K562 (cell line): Measurements from ENCODE around the gene RALGAPB.

ENCODE experiments used
- KLF16 ChIP-seq: IDR thresholded peaks from 2 replicates; pipeline ENCODE4 v1.6.1; 2016; ENCODE audit warnings: antibody characterized with exemption
- NCOA1 ChIP-seq: fragments of 450-650 bp; IDR thresholded peaks from 2 replicates; pipeline ENCODE4 v1.6.1; 2016; ENCODE audit warnings: low read depth
- TF ChIP-seq, protein P1 (sequence below), 3 experiments: IDR thresholded peaks in 2 of 3; conservative IDR thresholded peaks in 1 of 3; 2 replicates each; pipeline ENCODE4 v1.5.1; 2011 to 2012; ENCODE audit warnings: low read length in 3 of 3, mild to moderate bottlenecking in 3 of 3, control low read depth in 2 of 3, improper control_type of control experiment in 1 of 3, inconsistent platforms in 1 of 3, low read depth in 1 of 3, mixed read lengths in 1 of 3, moderate library complexity in 1 of 3; ENCODE audit not compliant: insufficient read depth in 2 of 3

DNA sequence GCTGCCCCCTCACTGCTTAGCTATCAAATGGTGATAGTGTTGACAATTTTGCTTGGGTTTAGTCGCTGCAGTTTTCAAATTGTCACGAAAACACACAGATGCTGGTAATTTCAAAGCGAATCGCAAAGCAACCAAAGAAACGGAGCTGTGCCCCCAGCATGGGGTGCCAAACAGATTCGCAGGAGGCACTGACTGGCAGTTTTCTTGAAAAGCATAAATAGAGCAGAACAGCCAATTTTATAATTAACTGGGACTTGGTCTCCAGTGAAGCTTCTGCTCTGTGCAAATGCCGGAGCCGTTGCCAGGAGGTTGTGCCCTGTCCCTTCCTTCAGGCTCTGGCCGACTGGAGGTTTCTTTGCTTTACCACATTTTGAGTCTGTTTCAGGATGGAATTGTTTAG, 147.8 kb downstream of the RALGAPB start:
- TF ChIP-seq KLF16 (no peak), NCOA1 (no peak)
- TF ChIP-seq, protein P1, sequence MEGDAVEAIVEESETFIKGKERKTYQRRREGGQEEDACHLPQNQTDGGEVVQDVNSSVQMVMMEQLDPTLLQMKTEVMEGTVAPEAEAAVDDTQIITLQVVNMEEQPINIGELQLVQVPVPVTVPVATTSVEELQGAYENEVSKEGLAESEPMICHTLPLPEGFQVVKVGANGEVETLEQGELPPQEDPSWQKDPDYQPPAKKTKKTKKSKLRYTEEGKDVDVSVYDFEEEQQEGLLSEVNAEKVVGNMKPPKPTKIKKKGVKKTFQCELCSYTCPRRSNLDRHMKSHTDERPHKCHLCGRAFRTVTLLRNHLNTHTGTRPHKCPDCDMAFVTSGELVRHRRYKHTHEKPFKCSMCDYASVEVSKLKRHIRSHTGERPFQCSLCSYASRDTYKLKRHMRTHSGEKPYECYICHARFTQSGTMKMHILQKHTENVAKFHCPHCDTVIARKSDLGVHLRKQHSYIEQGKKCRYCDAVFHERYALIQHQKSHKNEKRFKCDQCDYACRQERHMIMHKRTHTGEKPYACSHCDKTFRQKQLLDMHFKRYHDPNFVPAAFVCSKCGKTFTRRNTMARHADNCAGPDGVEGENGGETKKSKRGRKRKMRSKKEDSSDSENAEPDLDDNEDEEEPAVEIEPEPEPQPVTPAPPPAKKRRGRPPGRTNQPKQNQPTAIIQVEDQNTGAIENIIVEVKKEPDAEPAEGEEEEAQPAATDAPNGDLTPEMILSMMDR (IDR thresholded peaks at IDR 0.05 in 2 of 3, conservative IDR thresholded peaks at IDR 0.05 in 1 of 3; ENCODE audit: insufficient read depth in 2 of 3, low read depth in 1 of 3, low read length in 3 of 3), result no peak
